Measurements from ENCODE around the gene BCKDHA.

Gene BCKDHA

GRCh38 chr19:41412953-41413352 is 15.3 kb downstream of the BCKDHA start:
- TF ChIP-seq MYC (IDR thresholded peaks at IDR 0.05; ENCODE audit: low read depth, low read length) = no peak
- no peak for TF ChIP-seq POLR2A (IDR thresholded peaks at IDR 0.05; ENCODE audit: extremely low read depth, insufficient read length)
- TF ChIP-seq, protein P1, sequence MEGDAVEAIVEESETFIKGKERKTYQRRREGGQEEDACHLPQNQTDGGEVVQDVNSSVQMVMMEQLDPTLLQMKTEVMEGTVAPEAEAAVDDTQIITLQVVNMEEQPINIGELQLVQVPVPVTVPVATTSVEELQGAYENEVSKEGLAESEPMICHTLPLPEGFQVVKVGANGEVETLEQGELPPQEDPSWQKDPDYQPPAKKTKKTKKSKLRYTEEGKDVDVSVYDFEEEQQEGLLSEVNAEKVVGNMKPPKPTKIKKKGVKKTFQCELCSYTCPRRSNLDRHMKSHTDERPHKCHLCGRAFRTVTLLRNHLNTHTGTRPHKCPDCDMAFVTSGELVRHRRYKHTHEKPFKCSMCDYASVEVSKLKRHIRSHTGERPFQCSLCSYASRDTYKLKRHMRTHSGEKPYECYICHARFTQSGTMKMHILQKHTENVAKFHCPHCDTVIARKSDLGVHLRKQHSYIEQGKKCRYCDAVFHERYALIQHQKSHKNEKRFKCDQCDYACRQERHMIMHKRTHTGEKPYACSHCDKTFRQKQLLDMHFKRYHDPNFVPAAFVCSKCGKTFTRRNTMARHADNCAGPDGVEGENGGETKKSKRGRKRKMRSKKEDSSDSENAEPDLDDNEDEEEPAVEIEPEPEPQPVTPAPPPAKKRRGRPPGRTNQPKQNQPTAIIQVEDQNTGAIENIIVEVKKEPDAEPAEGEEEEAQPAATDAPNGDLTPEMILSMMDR (IDR thresholded peaks at IDR 0.05; ENCODE audit: low read depth, low read length) = no peak
- TF ChIP-seq MAX (IDR thresholded peaks at IDR 0.05; ENCODE audit: low read depth, low read length) = no peak
- no peak overlapping the region for H3K4me3 ChIP-seq (ENCODE audit: low read depth, low read length)
- DNase-seq (ENCODE audit: low read depth) = no peak

GRCh38 chr19:41413947-41414346 is 16.3 kb downstream of the BCKDHA start:
- DNase-seq (ENCODE audit: low read depth) = no peak
- no peak overlapping the region for H3K4me3 ChIP-seq (ENCODE audit: low read depth, low read length)
- TF ChIP-seq, protein P1 (IDR thresholded peaks at IDR 0.05; ENCODE audit: low read depth, low read length) = no peak
- no peak for TF ChIP-seq MYC (IDR thresholded peaks at IDR 0.05; ENCODE audit: low read depth, low read length)
- TF ChIP-seq POLR2A (IDR thresholded peaks at IDR 0.05; ENCODE audit: extremely low read depth, insufficient read length) = no peak
- TF ChIP-seq MAX (IDR thresholded peaks at IDR 0.05; ENCODE audit: low read depth, low read length) = no peak

GRCh38 chr19:41414461-41414860 is 16.8 kb downstream of the BCKDHA start:
- DNase-seq (ENCODE audit: low read depth) = no peak
- H3K4me3 ChIP-seq (ENCODE audit: low read depth, low read length) = no peak overlapping the region
- TF ChIP-seq POLR2A (IDR thresholded peaks at IDR 0.05; ENCODE audit: extremely low read depth, insufficient read length) (no peak), MAX (IDR thresholded peaks at IDR 0.05; ENCODE audit: low read depth, low read length) (no peak)
- TF ChIP-seq, protein P1 (IDR thresholded peaks at IDR 0.05; ENCODE audit: low read depth, low read length) = no peak

DNA sequence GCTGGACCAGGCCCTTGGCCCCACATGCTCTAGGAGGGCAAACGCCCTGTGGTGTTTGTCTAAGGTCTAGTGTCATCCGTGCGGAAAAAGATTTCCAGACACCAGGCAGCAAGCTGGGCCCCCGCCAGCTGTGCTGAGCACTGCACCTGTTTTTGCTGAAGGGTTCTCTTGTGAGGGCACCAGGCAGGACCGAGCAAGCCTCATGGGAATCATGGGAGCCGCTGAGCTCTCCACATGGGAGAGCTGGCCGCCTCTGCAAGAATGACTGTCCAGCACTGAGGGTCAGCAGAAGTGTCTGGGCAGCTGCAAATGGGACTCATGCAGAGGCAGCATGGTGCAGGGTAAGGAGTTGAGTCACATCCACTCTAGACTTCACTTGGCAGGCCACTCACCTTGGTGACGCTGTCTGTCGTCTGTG is 17.5 kb downstream of the BCKDHA start:
- DNase-seq (ENCODE audit: low read depth) = no peak
- TF ChIP-seq MYC (IDR thresholded peaks at IDR 0.05; ENCODE audit: low read depth, low read length) (no peak), POLR2A (IDR thresholded peaks at IDR 0.05; ENCODE audit: extremely low read depth, insufficient read length) (no peak), MAX (IDR thresholded peaks at IDR 0.05; ENCODE audit: low read depth, low read length) (no peak)
- TF ChIP-seq, protein P1 (IDR thresholded peaks at IDR 0.05; ENCODE audit: low read depth, low read length) = no peak
- H3K4me3 ChIP-seq (ENCODE audit: low read depth, low read length) = no peak overlapping the region

DNA sequence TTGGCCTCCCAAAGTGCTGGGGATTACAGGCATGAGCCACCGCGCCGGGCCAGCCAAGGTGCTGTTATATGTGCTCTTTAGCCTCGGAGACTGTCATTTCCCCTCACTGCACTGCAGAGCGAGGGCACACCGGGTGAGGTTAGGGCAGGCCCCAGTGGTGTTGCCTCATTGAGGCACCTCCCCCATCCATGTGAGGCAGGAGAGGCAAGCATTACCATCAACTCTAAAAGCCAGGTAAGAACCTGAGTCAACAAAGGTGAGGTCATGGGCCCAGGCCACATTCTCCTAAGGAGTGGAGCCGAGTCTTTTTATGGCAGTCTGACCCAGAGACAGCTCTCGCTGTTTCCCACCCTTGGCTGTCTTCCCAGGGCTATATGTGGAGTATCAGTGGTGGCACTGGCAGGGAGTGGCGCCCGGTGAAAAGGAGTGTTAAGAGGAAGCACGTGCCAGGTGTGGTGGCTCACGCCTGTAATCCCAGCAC is 18.6 kb downstream of the BCKDHA start:
- no peak overlapping the region for H3K4me3 ChIP-seq (ENCODE audit: low read depth, low read length)
- no peak for TF ChIP-seq MAX (IDR thresholded peaks at IDR 0.05; ENCODE audit: low read depth, low read length)
- TF ChIP-seq POLR2A (IDR thresholded peaks at IDR 0.05; ENCODE audit: extremely low read depth, insufficient read length) = no peak
- TF ChIP-seq, protein P1 (IDR thresholded peaks at IDR 0.05; ENCODE audit: low read depth, low read length) = no peak
- no peak for TF ChIP-seq MYC (IDR thresholded peaks at IDR 0.05; ENCODE audit: low read depth, low read length)
- DNase-seq (ENCODE audit: low read depth) = peak; percentile 44
